Muscle of leg (tissue), 11 donors: ENCODE results near the gene RHOBTB3. TPM values are rescaled to one million over a fixed set of nuclear protein-coding genes. Genes with fewer than 3 reads are reported as not detected.

Experiments
- DNase-seq: peaks from one replicate; pipeline ENCODE4 v3.0.0; 2013
- H3K27ac ChIP-seq: one replicate; pipeline ENCODE4 v1.5.1; 2013; ENCODE audit warnings: mild to moderate bottlenecking, low read length, control low read depth
- H3K27me3 ChIP-seq: one replicate; pipeline ENCODE4 v1.6.1; 2013; ENCODE audit warnings: low read length; ENCODE audit not compliant: control insufficient read depth, insufficient read depth
- H3K36me3 ChIP-seq: one replicate; pipeline ENCODE4 v1.6.1; 2013; ENCODE audit warnings: low read length; ENCODE audit not compliant: control insufficient read depth, insufficient read depth
- H3K4me1 ChIP-seq: one replicate; pipeline ENCODE4 v1.6.1; 2013; ENCODE audit warnings: low read length; ENCODE audit not compliant: control insufficient read depth, insufficient read depth
- H3K4me3 ChIP-seq: one replicate; pipeline ENCODE4 v1.5.1; 2013; ENCODE audit warnings: low read length, control low read depth
- H3K9me3 ChIP-seq: replicated peaks from 2 replicates; pipeline ENCODE4 v1.6.1; 2013; ENCODE audit warnings: low read depth, low read length; ENCODE audit not compliant: control insufficient read depth
- WGBS: methylation state at CpG from one replicate; pipeline ENCODE4 v1.1.5; 2013; ENCODE audit warnings: missing lambda C conversion rate; ENCODE audit not compliant: insufficient coverage; 5-methylcytosine and 5-hydroxymethylcytosine counted together
- polyA plus RNA-seq, 8 donors: library from polyadenylated mRNA; unstranded; fragments of 120-200 nt; gene quantifications; one replicate each; pipeline versions ENCODE4 v1.2.1 to v1.2.3, GENCODE V29; 2013; ENCODE audit warnings: inconsistent platforms in 1 of 8, low replicate concordance in 1 of 8; ENCODE audit not compliant: insufficient read length in 8 of 8, insufficient read depth in 1 of 8
- total RNA-seq: library from RNA; stranded (reverse); fragments of 120-200 nt; gene quantifications from one replicate; pipeline ENCODE4 v1.2.4, GENCODE V29; 2013

Gene RHOBTB3
- total and polyA plus RNA-seq, 9 donors, result 63.6 to 153 (median 91.2) TPM

DNA sequence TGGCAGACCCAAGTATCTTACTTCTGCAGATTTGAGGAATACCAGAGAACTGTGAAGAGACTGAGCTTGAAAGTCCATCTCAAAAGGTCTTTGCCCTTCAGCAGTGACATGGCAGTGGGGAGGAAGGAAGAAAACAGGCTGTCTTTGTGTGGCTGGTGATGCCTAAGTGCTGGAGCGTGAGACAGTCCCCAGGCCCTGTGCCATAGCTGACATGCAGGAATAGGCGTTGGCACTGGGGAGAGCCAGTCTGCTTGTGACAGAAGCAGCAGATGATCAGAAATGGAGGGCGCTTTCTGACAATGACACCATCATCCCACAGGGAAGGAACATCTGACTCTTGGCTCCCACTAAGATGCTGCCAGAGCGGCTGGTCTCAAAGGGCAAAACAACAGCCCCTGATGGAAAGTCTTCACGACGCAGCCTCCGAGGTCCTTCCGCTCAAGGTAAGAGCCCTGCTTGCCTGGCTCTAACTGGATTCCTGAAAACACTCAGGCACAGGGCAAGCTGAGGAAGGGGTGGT, 106.9 kb downstream of the RHOBTB3 start:
- H3K4me1 ChIP-seq, result no peaks in the 10 kb centered on the region
- no peaks in the 10 kb centered on the region for H3K9me3 ChIP-seq
- no peak overlapping the region for H3K4me3 ChIP-seq
- H3K27me3 ChIP-seq, result no peaks in the 10 kb centered on the region
- no peak for DNase-seq
- H3K27ac ChIP-seq, result no peak overlapping the region
- H3K36me3 ChIP-seq, result no peaks in the 10 kb centered on the region
- WGBS, result 100% methylated on average over 6 of the region's 8 CpGs

DNA sequence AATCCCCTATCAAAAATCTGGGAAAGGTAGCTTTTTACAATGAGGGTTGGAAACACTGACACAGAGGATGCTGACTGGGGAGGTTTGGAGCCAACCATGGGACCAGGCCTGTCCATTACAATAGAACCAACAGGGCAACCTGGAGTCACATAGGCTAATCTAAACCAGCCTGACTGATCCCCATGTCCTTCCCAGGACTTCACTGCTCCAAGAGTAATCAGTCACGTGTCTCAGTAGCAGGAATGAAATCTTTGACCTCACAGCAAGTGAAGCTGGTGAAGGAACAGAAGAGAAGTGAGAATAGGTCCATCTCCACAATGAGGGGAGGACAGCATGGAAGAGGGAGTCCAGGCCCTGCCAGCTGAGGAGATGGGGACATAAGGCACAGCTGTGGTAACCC, 107.4 kb downstream of the RHOBTB3 start:
- H3K4me1 ChIP-seq, result no peaks in the 10 kb centered on the region
- no peaks in the 10 kb centered on the region for H3K36me3 ChIP-seq
- H3K4me3 ChIP-seq, result no peak overlapping the region
- H3K27me3 ChIP-seq, result no peaks in the 10 kb centered on the region
- no peaks in the 10 kb centered on the region for H3K9me3 ChIP-seq
- no peak for DNase-seq
- H3K27ac ChIP-seq, result no peak overlapping the region
- 100% methylated on average over 1 of the region's 1 CpG for WGBS

DNA sequence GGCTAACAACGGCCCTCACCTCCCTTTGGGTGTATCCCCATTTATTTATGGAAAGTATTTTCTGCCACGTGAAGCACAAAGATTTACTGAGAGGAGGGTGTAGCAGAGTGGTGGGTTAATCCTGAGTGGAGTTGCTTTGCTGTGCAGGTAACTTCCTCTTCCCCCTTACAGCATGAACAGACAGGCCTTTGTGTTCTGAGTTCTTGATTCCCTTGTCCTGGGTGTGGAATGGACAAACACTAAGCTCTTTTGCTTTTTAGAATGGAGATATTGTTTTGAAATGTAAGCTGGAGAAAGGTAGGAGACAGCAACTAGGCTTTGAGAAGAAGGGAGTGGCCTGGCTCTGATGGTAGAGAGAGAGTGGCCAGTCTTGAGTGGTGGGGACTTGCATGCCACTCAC, 108.5 kb downstream of the RHOBTB3 start:
- Histone ChIP-seq H3K27me3 (no peaks in the 10 kb centered on the region), H3K36me3 (no peaks in the 10 kb centered on the region), H3K4me1 (no peaks in the 10 kb centered on the region), H3K4me3 (no peak overlapping the region), H3K9me3 (no peaks in the 10 kb centered on the region), H3K27ac (no peak overlapping the region)
- DNase-seq, result no peak
- no CpG with 5 or more reads among the region's 2 CpGs for WGBS

DNA sequence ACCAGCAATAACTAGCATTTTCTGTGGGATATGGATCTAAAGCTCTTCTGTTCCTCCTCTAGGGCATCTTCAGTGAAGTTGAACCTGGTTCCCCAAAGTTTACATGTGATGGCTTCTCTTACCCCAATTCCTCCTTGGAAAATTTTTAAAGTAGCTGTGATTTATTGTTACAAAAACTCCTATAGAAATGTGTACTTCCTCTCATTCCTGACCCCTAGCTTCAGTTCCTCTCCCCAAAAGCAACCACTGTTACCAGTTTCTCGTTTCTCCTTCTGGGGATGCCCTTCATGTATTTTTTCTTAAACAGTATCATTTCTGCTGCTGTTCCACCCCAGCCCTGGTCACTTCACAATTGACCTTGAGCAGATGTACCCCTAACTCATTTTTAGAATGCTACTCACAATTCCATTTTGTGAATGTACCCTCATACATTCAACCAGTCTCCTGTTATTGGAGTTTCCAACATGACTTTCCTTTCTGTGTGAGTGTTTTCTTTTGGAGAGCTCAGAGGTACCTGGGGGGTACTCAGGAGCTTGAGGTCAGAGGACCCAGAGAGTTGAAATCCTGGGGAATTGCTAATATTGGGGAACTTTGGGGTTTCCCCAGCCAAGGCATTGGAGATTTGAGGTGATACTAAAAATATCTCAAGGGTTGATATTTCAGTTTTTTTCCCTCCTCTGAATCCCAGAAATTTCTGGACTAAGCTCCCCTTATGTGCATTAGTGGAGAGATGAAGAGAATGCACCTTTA, 110.0 kb downstream of the RHOBTB3 start:
- Histone ChIP-seq H3K9me3 (no peaks in the 10 kb centered on the region), H3K4me1 (no peaks in the 10 kb centered on the region), H3K27ac (no peak overlapping the region), H3K27me3 (no peaks in the 10 kb centered on the region), H3K4me3 (no peak overlapping the region), H3K36me3 (no peaks in the 10 kb centered on the region)
- no peak for DNase-seq
- WGBS, result 59% methylated on average over 1 of the region's 1 CpG

DNA sequence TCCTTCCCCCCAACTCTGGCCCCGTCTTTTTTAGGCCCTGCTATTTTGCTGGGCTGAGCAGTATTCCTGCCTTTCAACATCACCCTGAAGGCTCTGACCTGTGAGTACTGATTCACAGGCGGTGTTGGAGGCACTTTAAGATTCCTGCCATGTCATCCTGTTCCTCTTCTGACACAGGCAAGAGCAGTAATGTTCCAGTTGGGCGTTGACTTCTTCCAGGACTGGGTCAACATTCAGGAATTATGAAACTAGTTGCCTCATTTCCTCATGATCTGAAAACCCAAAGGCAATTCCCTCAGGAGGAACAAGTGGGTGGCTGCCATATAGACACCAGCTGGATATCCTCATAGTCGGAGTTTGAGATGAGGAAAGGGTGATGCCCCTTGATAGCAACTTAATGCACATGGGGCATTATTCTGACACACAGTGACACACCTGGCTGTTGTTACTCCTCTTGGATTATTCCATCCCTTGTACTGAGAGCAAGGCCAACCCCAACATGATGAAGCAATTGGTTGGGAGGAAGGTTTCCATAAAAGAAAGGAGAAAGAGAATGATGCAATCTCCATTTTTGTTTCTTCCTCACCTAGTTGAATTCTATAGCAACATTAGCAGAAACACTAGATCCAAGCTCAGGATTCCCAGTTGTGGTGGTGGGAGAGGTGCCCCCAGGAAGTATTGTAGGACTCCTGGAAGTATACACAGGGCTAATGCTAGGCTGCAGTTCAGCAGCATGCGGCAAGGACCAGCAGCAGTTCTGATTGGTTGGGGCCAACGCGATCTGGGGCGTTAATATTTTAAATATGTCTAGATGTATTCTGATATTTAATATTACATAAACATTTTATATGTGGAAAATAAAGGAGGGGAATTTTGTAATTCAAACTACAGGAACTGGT, 111.0 kb downstream of the RHOBTB3 start:
- DNase-seq, result no peak
- Histone ChIP-seq H3K9me3 (no peaks in the 10 kb centered on the region), H3K4me1 (no peaks in the 10 kb centered on the region), H3K4me3 (no peak overlapping the region), H3K27ac (no peak overlapping the region), H3K36me3 (no peaks in the 10 kb centered on the region), H3K27me3 (no peaks in the 10 kb centered on the region)
- WGBS, result 66% methylated on average over 2 of the region's 8 CpGs

DNA sequence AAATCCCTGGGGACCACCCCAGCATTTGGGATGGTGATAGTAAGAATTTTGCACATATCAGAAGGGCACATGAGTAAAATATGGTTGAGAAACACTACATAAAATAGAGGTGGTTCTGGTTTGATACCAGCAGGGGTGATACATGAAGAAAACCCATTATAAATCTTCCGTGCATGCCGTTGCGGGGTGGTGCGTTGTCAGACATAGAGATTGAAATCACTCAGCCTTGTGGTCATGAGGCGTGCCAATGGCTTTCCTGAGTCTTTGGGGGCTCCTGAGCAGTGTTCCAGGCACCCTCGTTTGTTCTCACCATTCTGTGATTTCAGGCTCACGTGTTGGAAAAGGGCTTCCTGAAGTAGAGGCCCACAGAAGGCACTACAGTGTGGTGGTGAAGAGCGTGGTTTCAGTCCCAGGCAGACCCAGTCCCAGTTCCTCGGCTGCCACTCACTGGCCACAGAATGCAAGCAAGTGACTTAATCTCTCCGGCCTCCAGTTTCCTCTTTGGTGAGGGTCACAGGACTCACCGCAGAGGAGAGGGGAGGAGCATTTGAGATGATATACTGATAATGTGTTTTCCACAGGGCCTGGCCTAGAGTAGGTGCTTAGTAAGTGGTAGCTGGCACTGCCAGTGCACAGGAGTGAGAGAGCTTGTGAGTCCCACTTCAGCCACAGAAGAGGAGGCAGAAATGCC, 111.9 kb downstream of the RHOBTB3 start:
- H3K27me3 ChIP-seq, result no peaks in the 10 kb centered on the region
- 70% methylated on average over 9 of the region's 11 CpGs for WGBS
- no peaks in the 10 kb centered on the region for H3K36me3 ChIP-seq
- no peak overlapping the region for H3K4me3 ChIP-seq
- peak; percentile 75 for DNase-seq
- H3K27ac ChIP-seq, result no peak overlapping the region
- no peaks in the 10 kb centered on the region for H3K4me1 ChIP-seq
- no peaks in the 10 kb centered on the region for H3K9me3 ChIP-seq

DNA sequence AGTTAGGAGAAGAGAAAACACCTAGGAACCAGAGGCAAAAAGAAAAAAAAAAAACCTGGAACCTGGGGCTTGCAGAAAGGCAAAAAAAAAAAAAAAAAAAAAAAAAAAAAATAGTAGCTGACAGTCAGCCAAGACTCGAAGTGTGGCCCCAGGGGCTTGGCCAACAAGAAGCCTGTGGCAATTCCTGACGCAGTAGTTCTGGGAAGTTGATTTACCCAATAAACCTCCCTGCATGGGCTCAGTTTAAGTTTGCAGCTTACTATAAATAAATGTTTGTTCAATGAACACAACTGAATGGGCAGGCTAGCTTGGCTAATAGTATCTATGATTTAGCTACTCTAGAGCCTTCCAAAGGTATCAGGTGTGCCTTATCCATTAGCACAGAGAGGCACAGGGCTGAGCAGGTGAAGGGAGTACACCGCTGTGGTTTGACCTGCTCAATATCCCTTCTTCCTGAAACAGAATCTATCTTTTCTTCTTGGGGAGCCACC, 112.6 kb downstream of the RHOBTB3 start:
- Histone ChIP-seq H3K4me1 (no peaks in the 10 kb centered on the region), H3K4me3 (no peak overlapping the region), H3K9me3 (no peaks in the 10 kb centered on the region), H3K27ac (no peak overlapping the region), H3K36me3 (no peaks in the 10 kb centered on the region), H3K27me3 (no peaks in the 10 kb centered on the region)
- WGBS, result no CpG with 5 or more reads among the region's 3 CpGs
- no peak for DNase-seq

DNA sequence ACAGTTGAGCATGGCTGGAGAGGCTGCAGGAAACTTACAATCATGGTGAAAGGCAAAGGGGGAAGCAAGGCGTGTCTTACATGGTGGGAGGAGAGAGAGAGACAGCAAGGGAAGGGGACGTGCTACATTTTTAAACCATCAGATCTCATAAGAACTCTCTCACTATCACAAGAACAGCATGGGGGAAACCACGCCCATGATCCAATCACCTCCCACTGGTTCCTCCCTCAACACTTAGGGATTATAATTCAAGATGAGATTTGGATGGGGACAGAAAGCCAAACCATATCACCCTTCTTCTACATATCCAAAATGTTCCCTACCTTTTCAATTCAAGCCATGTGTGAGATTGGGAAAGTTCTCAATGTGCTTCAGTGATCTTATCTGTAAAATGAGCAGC, 114.3 kb downstream of the RHOBTB3 start:
- DNase-seq, result no peak
- H3K27ac ChIP-seq, result no peak overlapping the region
- H3K4me3 ChIP-seq, result no peak overlapping the region
- H3K36me3 ChIP-seq, result no peaks in the 10 kb centered on the region
- no CpG with 5 or more reads among the region's 3 CpGs for WGBS
- H3K4me1 ChIP-seq, result no peaks in the 10 kb centered on the region
- H3K27me3 ChIP-seq, result no peaks in the 10 kb centered on the region
- H3K9me3 ChIP-seq, result no peaks in the 10 kb centered on the region
